ENCODE measurements around the gene PRSS12.

Gene PRSS12

DNA sequence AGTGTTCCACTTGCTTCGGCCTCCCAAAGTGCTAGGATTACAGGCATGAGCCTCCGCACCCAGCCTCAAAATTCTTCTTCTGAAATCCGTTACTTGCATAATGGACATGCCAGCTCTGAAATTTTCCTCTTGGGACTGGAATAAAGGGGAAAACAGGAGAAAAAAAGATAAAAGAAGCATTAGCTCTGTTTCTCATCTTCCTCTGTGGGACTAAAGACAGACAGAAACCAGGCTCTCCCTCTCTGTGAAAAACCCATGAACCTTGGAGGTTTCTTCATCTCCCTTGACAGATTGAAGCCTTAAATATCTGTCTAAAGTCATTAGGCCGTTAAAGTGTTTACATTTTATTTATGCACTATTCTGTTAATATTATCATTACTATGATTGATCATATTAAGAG is 19.4 kb upstream of the PRSS12 start:
- no peaks in the 10 kb centered on the region for H3K27me3 ChIP-seq (ENCODE audit: insufficient read depth, low read length)
- no peak overlapping the region for H2AFZ ChIP-seq (ENCODE audit: low read length)
- H3K4me3 ChIP-seq (ENCODE audit: low read depth, low read length, poor library complexity, severe bottlenecking) = no peak overlapping the region
- no peaks in the 10 kb centered on the region for H3K36me3 ChIP-seq (ENCODE audit: insufficient read depth, low read length)
- H3K79me2 ChIP-seq (ENCODE audit: insufficient read depth, low read length) = no peaks in the 10 kb centered on the region
- H3K4me2 ChIP-seq (ENCODE audit: low read length) = no peak overlapping the region
- H3F3A ChIP-seq (ENCODE audit: insufficient read depth, low read length) = no peaks in the 10 kb centered on the region
- TF ChIP-seq CTCF (IDR thresholded peaks at IDR 0.05; ENCODE audit: low read length) = no peak
- no peak for TF ChIP-seq EZH2 (IDR thresholded peaks at IDR 0.05; ENCODE audit: borderline replicate concordance, low read length)
- no peaks in the 10 kb centered on the region for H4K20me1 ChIP-seq (ENCODE audit: insufficient read depth, low read length)
- H3K9ac ChIP-seq (ENCODE audit: low read length) = no peak overlapping the region
- H3K4me1 ChIP-seq (ENCODE audit: insufficient read depth, low read length, severe bottlenecking) = no peaks in the 10 kb centered on the region
- no peaks in the 10 kb centered on the region for H3K9me2 ChIP-seq (ENCODE audit: low read depth, low read length)
- H3K27ac ChIP-seq (ENCODE audit: low read depth, low read length, poor library complexity, severe bottlenecking) = no peak overlapping the region
- H3K9me3 ChIP-seq (ENCODE audit: low read length) = no peaks in the 10 kb centered on the region

- H3K27me3 ChIP-seq (ENCODE audit: insufficient read depth, low read length) = no peaks in the 10 kb centered on the region
- no peaks in the 10 kb centered on the region for H3K9me3 ChIP-seq (ENCODE audit: low read length)
- no peak overlapping the region for H3K27ac ChIP-seq (ENCODE audit: low read depth, low read length, poor library complexity, severe bottlenecking)
- no peak for TF ChIP-seq CTCF (IDR thresholded peaks at IDR 0.05; ENCODE audit: low read length)
- TF ChIP-seq EZH2 (IDR thresholded peaks at IDR 0.05; ENCODE audit: borderline replicate concordance, low read length) = no peak
- no peaks in the 10 kb centered on the region for H3K4me1 ChIP-seq (ENCODE audit: insufficient read depth, low read length, severe bottlenecking)
- H3K9me2 ChIP-seq (ENCODE audit: low read depth, low read length) = no peaks in the 10 kb centered on the region
- no peaks in the 10 kb centered on the region for H4K20me1 ChIP-seq (ENCODE audit: insufficient read depth, low read length)
- no peaks in the 10 kb centered on the region for H3K79me2 ChIP-seq (ENCODE audit: insufficient read depth, low read length)
- H3K9ac ChIP-seq (ENCODE audit: low read length) = no peak overlapping the region
- H3K4me3 ChIP-seq (ENCODE audit: low read depth, low read length, poor library complexity, severe bottlenecking) = no peak overlapping the region
- no peak overlapping the region for H2AFZ ChIP-seq (ENCODE audit: low read length)
- H3K4me2 ChIP-seq (ENCODE audit: low read length) = no peak overlapping the region
- no peaks in the 10 kb centered on the region for H3F3A ChIP-seq (ENCODE audit: insufficient read depth, low read length)
- no peaks in the 10 kb centered on the region for H3K36me3 ChIP-seq (ENCODE audit: insufficient read depth, low read length)
Measured at GRCh38 chr4:118369231-118369630, 16.4 kb upstream of the PRSS12 start.

DNA sequence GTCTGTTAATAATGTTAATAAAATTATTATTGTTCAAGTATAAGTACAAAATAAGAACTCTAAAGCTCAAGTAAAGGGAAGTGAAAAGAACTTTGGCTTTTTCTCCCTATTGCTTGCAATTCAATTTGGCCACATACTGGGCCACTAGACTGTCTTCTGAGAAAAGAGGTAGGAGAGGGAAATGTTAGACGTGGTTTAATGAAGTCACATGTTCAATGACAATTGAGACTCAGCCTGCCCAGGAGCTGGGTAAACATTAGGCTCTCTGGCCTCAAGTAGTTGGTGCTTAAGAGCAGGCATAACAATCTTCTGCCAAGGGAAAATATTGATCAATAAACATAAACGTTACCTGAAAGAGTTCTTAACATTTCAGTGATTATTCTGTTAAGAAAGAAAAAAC is 15.1 kb upstream of the PRSS12 start:
- Histone ChIP-seq H3K79me2 (ENCODE audit: insufficient read depth, low read length) (no peaks in the 10 kb centered on the region), H3F3A (ENCODE audit: insufficient read depth, low read length) (no peaks in the 10 kb centered on the region), H2AFZ (ENCODE audit: low read length) (no peak overlapping the region), H3K4me3 (ENCODE audit: low read depth, low read length, poor library complexity, severe bottlenecking) (no peak overlapping the region), H3K36me3 (ENCODE audit: insufficient read depth, low read length) (no peaks in the 10 kb centered on the region), H4K20me1 (ENCODE audit: insufficient read depth, low read length) (no peaks in the 10 kb centered on the region), H3K9ac (ENCODE audit: low read length) (no peak overlapping the region), H3K9me2 (ENCODE audit: low read depth, low read length) (no peaks in the 10 kb centered on the region), H3K9me3 (ENCODE audit: low read length) (no peaks in the 10 kb centered on the region), H3K27me3 (ENCODE audit: insufficient read depth, low read length) (no peaks in the 10 kb centered on the region), H3K27ac (ENCODE audit: low read depth, low read length, poor library complexity, severe bottlenecking) (no peak overlapping the region), H3K4me2 (ENCODE audit: low read length) (no peak overlapping the region), H3K4me1 (ENCODE audit: insufficient read depth, low read length, severe bottlenecking) (no peaks in the 10 kb centered on the region)
- TF ChIP-seq EZH2 (IDR thresholded peaks at IDR 0.05; ENCODE audit: borderline replicate concordance, low read length) = no peak
- TF ChIP-seq CTCF (IDR thresholded peaks at IDR 0.05; ENCODE audit: low read length) = no peak

Measured in OCI-LY1 (cell line).